Superior temporal gyrus (tissue), 1 donor: Measurements from ENCODE around the gene FLT3.
"Not testable (repeated sequence)": the region's sequence is repeated elsewhere in the genome, so short reads cannot be mapped to it uniquely, and the experiment has no call there.

Experiments used
- DNase-seq: peaks from one replicate; pipeline ENCODE4 v3.0.0-alpha.2; 2016; ENCODE audit errors: extremely low spot score

Gene FLT3

DNA sequence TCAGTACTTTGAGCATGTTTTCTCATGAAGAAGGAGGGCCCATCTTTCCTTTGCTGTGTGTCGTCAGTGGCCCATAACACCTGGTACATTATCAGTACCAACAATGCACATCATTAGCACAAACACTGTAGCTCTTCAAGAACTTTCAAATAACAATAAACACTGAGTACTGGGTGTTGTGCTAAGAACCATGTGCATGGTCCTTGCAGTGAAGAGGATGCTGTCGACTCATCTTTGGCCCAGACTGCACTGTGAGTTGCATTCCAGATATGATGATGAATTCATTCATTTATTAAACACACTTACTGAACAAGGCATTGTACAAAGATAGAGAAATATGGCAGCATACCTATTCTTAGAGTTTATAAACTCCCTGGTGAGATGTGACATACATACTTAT lies 55.8 kb downstream of the FLT3 start:
- no peak for DNase-seq

DNA sequence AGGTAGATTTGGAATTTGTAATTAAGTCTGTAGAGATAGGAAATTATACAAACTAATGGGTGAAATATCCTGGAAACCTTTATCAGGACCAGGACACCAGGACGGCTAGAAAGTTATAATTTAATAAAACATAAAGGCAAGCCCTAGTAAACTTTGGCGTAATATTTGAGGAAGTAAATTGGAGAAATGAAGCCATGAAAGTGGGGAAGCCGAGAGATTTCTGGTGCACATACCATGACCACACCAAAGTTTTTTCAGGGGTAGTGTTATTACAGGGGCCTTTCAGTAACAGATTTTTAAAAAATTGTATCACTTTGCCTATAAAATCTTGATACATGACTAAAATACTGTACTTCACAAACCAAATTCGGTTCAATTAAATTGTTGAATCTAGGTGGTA lies 57.2 kb downstream of the FLT3 start:
- DNase-seq = no peak

DNA sequence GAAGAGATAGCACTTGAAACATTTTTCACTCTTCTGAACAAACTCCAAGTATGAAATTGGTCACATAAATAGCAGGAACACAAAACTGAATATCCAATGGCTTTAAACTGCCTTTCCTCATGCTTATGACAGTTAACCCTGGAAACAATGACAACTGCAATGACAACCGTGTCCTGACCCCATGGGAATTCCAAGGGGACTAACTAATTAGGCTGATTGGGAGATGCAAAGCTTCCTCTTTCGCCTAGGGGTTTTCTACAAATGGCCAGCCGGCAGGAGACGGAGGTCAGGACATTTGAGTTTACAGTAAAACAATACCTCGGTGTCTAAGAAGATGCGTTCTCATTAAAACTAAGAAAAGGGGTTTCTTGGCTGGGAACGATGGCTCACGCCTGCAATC lies 58.9 kb downstream of the FLT3 start:
- DNase-seq = no peak

DNA sequence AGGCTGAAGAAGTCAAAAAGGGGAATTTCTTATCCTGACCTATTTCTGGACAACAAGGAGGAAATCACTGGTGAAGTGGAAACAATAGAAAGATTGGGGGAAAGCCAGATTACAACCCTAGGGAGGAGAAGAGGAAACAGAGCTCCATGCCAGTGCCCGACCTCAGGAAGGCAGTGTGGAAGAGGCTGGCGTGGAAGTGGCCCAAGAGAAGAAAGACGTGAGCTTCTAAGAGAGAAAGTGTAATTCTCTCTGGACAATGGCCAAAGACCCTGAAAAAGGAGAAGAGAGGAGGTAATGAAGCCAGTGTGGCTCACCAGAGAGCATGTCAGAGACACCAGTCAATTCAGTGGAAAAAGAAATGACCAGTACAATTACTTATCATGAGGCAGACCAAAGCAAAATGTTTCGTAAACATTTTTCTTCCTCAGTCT lies 59.3 kb downstream of the FLT3 start:
- no peak for DNase-seq

DNA sequence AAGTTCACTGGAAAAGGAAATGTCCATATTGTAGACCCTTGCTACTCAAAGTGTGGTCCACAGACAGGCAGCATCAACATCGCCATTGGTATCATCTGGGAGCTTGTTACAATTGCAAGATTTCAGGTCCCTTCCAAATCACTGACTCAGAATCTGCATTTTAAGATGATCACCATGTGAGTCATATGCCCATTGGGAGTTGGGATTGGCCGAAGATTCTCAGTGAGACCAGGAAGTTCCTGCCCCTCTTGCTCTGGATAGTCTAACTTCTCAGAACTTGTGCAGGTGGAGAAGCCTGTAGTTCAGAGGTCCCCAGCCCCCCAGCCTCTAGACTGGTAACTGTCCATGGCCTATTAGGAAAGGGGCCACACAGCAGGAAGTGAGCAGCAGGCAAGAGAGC lies 63.0 kb downstream of the FLT3 start:
- DNase-seq = no peak

DNA sequence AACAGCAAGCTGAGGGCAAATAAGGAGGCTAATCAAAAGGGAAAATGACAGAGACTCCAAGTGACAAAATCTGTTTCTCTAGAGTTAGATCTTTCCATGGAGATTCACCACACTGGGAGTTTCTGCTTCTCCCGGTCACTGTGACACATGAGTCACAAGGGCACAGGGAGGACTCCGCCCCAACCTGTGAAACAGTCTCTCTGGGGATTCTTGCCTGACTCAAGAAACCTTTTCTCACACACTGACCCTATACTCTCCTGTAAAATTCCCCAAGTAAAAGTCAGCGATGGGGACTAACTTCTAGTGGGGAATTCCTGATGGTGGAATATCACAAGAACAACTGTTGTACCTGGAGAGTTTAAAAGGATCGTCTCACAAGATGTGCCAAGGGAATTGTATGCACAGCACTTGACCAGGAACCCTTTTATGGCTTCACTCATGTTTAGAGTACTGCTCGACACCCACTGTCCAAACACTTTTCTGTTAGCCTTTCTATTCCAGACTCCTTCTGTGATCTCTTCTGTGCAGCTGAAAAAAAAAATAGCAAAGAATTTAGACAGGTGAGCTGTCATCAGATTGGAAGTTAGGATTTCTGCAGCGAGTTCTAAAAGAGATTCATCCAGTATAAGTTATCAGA lies 65.1 kb downstream of the FLT3 start:
- no peak for DNase-seq

DNA sequence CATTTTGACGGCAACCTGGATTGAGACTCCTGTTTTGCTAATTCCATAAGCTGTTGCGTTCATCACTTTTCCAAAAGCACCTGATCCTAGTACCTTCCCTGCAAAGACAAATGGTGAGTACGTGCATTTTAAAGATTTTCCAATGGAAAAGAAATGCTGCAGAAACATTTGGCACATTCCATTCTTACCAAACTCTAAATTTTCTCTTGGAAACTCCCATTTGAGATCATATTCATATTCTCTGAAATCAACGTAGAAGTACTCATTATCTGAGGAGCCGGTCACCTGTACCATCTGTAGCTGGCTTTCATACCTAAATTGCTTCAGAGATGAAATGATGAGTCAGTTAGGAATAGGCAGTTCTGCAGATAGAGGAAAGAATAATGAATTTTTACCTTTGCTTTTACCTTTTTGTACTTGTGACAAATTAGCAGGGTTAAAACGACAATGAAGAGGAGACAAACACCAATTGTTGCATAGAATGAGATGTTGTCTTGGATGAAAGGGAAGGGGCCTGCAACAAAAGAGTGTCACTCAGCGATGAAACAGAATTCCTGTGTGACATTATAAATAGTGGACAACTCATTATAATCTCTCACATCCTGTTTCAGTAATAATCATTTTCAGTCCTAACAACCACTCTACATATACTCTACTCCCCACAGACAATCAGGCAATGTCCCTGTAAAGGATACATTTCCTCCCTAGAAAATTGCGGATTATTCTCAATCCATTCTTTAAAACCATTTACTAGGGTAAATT lies 66.3 kb downstream of the FLT3 start:
- no peak for DNase-seq

DNA sequence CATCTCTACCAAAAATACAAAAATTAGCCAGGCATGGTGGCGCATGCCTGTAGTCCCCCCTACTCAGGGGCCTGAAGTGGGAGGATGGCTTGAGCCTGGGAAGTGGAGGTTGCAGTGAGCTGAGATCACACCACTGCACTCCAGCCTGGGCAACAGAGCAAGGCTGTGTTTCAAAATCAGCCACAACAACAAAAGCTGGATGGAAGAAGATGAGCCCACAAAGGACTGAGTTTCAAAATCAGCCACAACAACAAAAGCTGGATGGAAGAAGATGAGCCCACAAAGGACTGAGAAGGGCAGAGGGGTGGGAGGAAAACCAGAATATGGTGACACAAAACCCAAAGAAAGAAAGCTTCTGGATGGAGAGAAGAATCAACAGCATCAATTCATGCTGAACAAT lies 67.9 kb downstream of the FLT3 start:
- not testable (repeated sequence) for DNase-seq

DNA sequence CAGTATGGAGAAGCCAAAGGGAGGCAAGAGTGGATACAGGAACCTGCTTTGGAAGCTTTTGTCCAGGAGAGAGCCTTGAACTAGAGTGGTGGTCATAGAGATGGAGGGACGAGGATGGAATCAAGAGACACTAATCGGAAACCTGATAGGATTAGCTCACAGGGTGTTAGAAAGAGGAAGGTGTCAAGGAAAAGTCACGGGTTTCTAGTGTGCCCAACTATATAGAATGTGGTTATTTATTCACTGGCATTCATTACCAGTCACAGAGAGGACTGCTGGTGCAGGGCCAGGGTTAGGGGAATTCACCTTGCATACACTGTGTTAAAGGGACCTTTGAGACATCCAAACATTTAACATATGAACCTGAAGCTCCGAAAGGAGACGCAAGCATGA lies 68.5 kb downstream of the FLT3 start:
- DNase-seq = no peak

DNA sequence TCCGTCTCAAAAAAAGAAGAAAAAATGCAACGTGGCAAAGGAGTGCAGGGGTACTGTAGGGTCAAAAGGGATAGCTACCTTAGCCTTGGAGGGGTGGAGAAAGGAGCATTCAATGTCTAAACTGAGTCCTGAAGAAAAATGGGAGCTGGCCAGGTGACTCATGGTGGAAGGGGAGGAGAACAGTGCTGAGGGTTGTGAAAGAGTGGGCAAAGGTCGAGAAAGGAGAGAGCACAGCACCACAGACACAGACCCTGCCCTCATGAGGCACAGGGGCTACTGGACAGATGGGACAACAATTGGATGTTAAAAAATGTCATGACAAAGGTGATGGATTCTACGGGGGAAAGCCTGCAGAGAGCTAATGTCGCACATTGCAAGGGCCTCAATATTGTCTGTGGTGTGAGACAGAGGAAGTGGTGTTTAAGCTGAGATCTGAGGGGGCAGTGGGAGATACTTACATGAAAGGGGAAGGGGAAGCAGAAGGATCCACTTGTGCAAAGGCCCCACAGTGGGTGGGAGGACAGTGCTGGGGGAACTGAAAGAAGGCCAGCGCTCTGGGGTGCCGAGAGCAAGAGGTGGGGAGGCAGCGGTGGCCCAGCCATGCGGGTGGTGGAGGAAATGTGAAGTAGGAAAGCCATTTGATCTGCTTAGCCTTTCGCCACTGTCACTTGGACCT lies 69.0 kb downstream of the FLT3 start:
- DNase-seq = no peak

DNA sequence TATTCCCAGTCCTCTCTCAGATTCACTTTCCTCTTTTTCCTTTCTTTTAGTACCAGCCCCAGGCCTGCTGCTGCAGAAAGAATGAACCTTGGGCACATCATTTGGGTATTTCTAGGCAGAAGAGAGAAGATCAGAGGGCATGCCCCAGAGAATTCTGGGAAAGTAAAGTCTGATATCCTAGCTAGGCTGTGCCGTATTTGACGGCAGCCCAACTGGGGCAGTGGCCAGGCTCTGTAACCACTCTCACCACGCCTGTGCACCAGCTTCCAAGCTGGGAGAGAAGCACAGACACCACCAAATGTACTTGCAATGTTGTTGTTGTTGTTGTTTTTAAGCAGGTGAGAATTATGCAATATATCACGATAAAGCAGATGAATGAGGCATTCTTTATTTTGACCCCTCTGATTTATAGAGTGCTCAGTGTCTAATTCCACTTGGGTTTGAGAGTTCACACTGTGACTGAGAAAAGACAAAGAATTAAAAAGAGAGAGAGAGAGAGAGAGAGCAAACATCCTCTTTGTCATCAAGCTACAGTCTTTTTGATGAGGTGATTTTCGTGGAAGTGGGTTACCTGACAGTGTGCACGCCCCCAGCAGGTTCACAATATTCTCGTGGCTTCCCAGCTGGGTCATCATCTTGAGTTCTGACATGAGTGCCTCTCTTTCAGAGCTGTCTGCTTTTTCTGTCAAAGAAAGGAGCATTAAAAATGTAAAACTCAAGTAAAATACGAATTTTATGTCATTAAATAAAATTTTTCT lies 72.6 kb downstream of the FLT3 start:
- no peak for DNase-seq

DNA sequence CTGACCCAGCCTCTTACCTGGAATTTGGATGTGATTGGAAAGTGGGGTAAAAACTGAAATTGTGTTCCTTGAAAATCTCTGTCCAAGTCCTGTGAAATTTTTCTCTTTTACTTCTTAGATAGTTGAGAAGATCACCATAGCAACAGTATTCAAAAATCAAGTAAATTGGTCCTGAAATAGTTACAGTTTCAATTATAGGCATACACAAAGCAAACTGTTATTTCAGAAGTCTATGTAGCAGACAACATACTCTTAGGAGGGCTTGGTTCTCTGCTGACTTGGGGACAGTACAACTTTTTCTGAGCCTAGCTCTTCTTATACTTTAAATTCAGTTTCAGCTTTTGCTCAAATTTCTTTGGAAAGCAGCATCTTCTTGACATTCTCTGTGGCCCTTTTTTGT lies 73.3 kb downstream of the FLT3 start:
- no peak for DNase-seq

DNA sequence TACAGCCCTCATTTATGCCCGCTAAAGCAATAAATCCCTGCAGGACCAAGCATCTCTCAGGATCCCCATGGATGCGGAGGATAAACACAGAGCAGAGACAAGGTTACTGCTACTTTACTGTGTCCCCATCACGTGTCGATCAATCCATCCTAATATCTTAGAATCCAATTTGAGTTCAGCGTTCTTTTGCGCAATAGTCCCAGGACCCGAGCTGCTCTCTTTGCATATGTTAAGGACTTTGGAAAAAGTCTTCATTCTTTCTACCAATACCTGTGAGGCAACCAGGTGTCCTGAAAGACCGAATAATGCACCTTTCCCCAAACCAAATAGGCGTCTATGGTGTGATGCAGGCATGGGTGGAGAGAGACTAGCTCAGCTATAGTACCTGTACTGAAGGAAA lies 73.9 kb downstream of the FLT3 start:
- DNase-seq = no peak

DNA sequence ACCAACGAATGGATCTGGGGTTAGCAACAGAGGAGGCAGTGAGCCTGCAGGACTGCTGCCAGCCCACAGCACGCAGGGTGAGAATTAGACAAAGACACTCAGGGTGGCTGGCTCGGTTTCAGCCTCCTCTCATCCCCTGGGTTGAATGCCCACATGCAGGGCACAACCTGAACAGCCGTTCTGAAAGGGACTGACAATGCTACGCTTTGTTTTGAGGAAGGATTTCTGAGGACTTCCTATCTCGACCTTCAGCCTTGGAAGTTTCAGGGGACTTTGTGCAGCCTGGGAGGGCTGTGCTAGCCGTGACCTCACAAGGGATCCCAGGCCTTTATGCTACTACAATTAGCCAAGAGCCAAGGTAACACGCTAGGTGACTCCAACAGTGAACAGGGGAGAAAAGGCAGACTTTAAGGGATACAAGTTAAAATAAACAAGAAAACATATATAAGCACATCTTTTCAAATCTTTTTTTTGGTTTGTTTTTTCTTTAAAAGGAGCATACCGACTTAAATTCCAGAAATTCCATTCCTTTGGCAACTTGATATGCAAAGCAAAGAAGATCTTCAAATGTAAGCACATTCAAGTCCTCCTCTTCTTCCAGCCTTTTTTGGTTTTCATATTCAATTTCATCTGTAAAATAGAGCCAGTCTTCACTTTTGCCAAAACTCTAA lies 77.4 kb downstream of the FLT3 start:
- DNase-seq = no peak

DNA sequence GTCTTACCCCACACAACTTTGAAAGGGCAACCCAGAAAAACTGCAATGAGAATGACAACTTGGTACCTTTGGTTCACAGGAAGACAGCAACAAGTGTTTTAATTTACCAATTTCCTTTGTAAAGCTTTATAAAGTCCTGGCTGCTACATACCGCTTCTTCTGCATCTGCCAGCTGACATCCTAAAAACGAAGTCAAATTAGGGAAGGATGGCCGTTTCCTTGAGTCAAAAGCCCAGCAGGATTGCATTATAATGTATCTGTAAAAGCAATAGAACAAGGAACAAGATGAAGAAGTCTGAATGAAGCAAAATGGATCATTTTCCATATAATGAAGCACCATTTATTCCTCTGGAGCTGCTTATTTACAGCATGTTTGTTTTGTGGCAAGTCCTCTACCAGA lies 86.1 kb downstream of the FLT3 start:
- DNase-seq = no peak

DNA sequence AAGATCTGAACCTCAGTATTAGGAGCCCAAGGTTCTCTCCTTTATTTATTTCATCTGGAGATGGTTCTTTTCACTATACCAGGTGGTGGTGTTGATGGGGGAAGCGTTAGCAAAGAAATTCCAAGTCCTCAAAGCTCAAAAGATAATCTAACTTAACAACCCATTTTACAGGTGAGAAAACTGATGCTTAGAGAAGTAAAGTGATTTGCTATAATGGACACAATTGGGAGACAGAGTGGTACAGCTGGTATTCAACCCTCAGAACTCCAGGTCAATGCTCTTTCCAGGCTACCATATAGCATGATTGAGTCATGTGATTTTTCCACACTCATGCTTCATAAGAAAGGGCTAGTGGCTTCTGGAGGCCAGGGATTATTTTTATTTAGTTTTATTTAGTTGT lies 86.9 kb downstream of the FLT3 start:
- DNase-seq = no peak

DNA sequence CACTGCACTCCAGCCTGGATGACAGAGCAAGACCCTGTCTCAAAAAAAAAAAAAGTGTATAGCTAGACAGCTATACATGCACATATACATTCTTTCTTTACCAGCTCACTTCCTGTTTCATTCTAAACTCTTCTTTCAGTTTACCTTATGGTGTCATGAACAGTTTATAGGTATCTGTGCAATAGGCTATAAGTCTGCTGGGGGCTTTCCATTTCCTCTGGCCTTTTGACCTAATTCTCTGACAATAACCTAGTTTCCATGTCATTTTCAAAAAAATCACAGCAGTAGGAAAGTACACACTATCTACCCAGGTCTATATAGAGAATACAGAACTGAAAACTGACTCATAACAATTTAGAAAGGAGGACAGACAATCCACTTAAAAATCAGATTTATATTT lies 87.5 kb downstream of the FLT3 start:
- no peak for DNase-seq

DNA sequence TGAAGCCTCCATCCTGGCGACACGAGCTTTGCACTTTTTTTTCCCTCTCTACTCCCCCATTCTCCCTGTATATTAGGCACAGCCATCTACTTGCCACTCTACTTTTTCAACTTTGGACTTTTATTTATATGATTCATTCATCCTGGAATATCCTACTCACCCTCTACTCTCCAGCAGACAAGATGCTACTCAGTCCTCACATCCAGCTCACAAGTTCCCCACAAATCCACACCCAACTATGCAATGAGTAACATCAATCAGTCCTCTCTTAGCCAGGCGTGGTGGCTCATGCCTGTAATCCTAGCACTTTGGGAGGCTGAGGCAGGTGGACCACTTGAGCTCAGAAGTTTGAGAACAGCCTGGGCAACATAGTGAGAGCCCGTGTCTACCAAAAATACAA lies 88.0 kb downstream of the FLT3 start:
- no peak for DNase-seq

DNA sequence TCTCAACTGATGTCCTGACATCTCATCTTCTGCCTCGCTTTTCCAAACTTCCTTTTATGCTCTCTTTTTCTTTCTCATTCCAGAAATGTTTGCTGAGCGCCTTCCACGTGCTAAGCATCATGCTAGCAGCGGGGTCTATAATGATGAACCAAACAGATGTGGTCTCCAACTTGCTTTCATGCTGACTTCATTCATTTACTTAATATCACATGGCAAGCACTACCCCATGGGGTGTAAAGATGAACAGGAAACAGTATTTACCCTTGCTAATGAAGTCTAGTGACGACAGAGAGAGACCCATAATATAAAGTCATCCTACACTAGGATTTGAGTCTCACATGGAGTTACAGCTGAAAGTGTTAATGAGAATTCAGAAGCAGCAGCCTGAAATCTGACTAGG lies 90.3 kb downstream of the FLT3 start:
- DNase-seq = no peak

DNA sequence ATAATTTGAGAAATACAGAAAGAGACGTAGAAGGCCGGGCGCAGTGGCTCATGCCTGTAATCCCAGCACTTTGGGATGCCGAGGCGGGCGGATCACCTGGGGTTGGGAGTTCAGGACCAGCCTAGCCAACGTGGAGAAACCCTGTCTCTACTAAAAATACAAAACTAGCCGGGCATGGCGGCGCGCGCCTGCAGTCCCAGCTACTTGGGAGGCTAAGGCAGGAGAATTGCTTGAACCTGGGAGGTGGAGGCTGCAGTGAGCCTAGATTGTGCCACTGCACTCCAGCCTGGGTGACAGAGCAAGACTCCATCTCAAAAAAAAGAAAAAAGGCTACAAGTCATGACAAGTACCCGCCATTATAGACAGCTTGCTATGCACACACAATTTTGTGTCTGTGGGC lies 95.4 kb downstream of the FLT3 start:
- DNase-seq = not testable (repeated sequence)

DNA sequence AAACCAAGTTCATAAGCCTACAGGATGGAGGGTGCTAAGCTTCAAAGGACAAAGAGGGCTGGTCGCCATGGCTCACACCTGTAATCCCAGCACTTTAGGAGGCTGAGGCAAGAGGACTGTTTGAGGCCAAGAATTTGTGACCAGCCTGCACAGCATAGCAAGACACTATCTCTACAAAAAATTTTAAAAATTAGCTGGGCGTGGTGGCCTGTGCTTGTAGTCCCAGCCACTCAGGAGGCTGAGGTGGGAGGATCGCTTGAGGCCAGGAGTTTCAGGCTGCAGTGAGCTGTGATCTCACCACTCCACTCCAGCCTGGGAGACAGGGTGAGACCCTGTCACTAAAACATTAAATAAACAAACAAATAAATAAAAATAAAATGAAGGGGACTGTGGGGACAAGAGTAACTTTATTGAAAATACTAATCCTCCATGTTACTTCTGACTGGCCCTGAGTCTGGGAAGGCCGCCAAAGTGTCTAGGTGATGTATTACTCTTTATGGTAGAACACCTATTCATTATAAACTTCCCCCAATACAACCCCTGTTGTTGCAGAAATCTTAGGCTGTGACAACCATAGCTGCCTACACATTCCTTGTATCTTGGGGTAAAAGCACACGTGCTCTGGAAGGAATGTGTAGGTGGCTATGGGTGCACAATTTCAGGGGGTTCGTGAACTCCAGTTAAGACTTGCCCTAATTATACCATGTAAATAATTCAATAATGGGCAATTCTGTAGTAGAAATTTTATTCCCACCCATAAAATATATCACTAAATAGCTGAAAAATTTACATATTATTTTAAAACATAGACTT lies 97.3 kb downstream of the FLT3 start:
- no peak for DNase-seq
